ENCODE data around the gene WDR81.
"Not testable (repeated sequence)": the region's sequence is repeated elsewhere in the genome, so short reads cannot be mapped to it uniquely, and the experiment has no call there.

The WDR81 gene

GRCh38 chr17:1718362-1719165 lies 5.9 kb upstream of the WDR81 start:
- peak overlapping the region; percentile 100 for H3K27ac Mint-ChIP-seq
- H3K4me1 Mint-ChIP-seq, result peaks cover 51% of the 10 kb centered on the region
- H3K9me3 Mint-ChIP-seq, result no peaks in the 10 kb centered on the region
- peaks cover 3% of the 10 kb centered on the region for H3K27me3 Mint-ChIP-seq (ENCODE audit: low read depth, poor library complexity)
- no peaks in the 10 kb centered on the region for H3K36me3 Mint-ChIP-seq (ENCODE audit: low read depth)
- no peak for DNase-seq
- peak overlapping the region; percentile 92 for H3K4me3 Mint-ChIP-seq
- TF ChIP-seq CTCF (IDR thresholded peaks at IDR 0.05), result no peak

GRCh38 chr17:1720856-1721386 lies 3.6 kb upstream of the WDR81 start:
- no peak overlapping the region for H3K27ac Mint-ChIP-seq
- H3K27me3 Mint-ChIP-seq (ENCODE audit: low read depth, poor library complexity), result peaks cover 3% of the 10 kb centered on the region
- no peaks in the 10 kb centered on the region for H3K36me3 Mint-ChIP-seq (ENCODE audit: low read depth)
- H3K4me3 Mint-ChIP-seq, result no peak overlapping the region
- DNase-seq, result peak; percentile 73
- TF ChIP-seq CTCF (IDR thresholded peaks at IDR 0.05), result peak; percentile 98
- peaks cover 34% of the 10 kb centered on the region for H3K4me1 Mint-ChIP-seq
- H3K9me3 Mint-ChIP-seq, result no peaks in the 10 kb centered on the region

- not testable (repeated sequence) for H3K4me3 Mint-ChIP-seq; H3K36me3 Mint-ChIP-seq (ENCODE audit: low read depth); H3K27ac Mint-ChIP-seq; DNase-seq; H3K27me3 Mint-ChIP-seq (ENCODE audit: low read depth, poor library complexity); H3K9me3 Mint-ChIP-seq
- peaks cover 31% of the 10 kb centered on the region for H3K4me1 Mint-ChIP-seq
Observed at GRCh38 chr17:1722022-1722421, 2.5 kb upstream of the WDR81 start.

GRCh38 chr17:1724869-1725641 lies 551 bp downstream of the WDR81 start:
- TF ChIP-seq CTCF (IDR thresholded peaks at IDR 0.05), result no peak
- Mint-ChIP-seq H3K27me3 (ENCODE audit: low read depth, poor library complexity) (no peaks in the 10 kb centered on the region), H3K4me3 (peak overlapping the region; percentile 71), H3K36me3 (ENCODE audit: low read depth) (no peaks in the 10 kb centered on the region), H3K4me1 (peaks cover 26% of the 10 kb centered on the region), H3K9me3 (no peaks in the 10 kb centered on the region), H3K27ac (no peak overlapping the region)
- DNase-seq, result peak; percentile 57

GRCh38 chr17:1725642-1726511 lies 1.4 kb downstream of the WDR81 start:
- Mint-ChIP-seq H3K4me3 (peak overlapping the region; percentile 71), H3K27ac (no peak overlapping the region), H3K36me3 (ENCODE audit: low read depth) (no peaks in the 10 kb centered on the region), H3K4me1 (peaks cover 18% of the 10 kb centered on the region), H3K9me3 (no peaks in the 10 kb centered on the region), H3K27me3 (ENCODE audit: low read depth, poor library complexity) (no peaks in the 10 kb centered on the region)
- no peak for TF ChIP-seq CTCF (IDR thresholded peaks at IDR 0.05)
- DNase-seq, result no peak
